GM12875 (cell line): Measurements from ENCODE around the gene LHFPL2.
"Not testable (repeated sequence)": the region's sequence is repeated elsewhere in the genome, so short reads cannot be mapped to it uniquely, and the experiment has no call there.

Source experiments
- H3K4me3 ChIP-seq: one replicate; pipeline ENCODE4 v1.5.1; 2011; ENCODE audit warnings: low read depth, low read length, control low read depth
- CTCF ChIP-seq: IDR thresholded peaks from 2 replicates; pipeline ENCODE4 v1.5.1; 2011; ENCODE audit warnings: low read depth, mild to moderate bottlenecking, control low read depth, inconsistent platforms, low read length, moderate library complexity, borderline replicate concordance; ENCODE audit not compliant: insufficient read depth

LHFPL2 gene

DNA sequence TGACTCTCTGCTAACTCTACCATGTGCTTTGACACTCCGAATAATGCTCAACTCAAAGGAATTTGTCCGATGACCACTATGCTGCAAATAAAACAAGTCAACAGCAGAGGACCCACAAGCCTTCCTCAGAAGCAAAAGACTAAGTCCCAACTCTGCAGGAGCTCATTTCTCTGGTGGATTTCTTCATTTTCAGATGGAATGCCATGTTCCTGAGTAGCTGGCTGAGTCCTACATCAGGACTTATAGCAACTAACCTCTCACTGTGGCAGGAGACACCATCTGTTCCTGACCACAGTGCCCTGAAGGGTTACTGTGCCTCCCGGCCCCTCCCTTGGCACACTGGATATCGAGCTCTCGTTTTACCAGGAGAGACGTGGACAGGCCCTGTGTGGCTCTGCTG lies 20.8 kb downstream of the LHFPL2 start:
- no peak overlapping the region for H3K4me3 ChIP-seq
- no peak for TF ChIP-seq CTCF

DNA sequence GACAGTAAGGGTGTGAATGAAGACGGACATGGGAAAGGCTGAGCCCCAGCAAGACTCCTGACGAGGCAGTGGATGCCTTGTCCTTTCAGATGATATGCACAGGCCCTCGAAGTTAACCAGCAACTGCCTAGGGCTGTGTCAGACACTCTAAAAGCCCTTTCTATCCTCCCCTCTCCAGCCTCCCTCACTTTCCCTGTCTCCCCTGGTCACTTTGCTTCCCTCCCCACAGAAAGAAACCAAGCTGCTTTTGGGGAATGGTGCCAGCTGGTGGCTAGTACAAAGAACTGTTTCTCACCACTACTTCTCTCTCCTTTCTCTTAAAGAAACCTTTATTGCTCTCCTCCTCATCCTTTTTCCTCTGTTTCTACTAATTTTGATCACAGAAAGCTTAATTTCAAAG lies 21.4 kb downstream of the LHFPL2 start:
- TF ChIP-seq CTCF: 0 out of 2 replicates have a peak, but pooled peaks have one; percentile 23
- no peak overlapping the region for H3K4me3 ChIP-seq

DNA sequence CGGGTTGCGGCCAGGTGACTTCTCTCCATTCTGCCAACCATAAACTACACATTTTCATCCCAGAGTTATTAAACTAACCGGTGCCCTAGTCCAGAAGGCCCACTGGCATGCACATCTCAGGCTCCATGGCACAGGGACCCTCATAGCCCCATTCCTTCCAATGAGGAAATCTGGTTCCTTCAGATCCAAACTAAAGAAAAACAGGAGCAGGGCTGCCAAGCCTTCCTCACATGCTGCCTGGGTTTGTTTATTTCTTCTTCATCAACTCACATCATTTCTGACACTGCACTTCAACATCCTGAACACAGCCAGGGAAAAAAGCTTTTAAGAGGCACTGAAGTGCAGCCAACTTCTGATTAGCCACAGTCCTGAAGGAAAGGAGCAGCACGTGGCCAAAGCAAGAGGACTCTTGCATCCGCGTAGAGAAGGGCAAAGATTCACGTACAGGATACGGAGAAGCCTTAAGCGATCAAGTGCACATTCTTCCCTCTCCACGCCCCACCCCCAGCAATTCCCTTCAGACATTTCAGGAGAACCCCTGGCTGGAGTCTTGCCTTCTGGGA lies 22.5 kb downstream of the LHFPL2 start:
- no peak overlapping the region for H3K4me3 ChIP-seq
- no peak for TF ChIP-seq CTCF

DNA sequence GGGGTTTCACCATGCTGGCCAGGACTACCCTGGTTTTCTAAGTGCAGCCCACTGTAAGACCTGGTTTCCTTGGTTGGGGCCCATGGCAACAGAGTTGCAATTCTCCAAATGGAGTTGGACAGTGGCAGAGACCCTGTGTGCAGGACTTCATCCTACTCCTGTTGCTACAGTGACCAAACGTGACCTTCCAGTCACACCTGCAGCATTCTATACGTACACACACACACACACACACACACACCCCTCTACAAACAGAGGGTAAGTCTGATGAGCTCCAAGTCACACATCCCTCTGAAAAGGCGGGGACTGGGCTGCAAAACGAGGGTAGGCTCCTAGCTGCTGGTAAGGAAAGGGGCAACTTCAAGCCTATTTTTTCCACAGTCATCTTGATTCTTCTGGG lies 23.6 kb downstream of the LHFPL2 start:
- no peak overlapping the region for H3K4me3 ChIP-seq
- no peak for TF ChIP-seq CTCF

- TF ChIP-seq CTCF: no peak
- H3K4me3 ChIP-seq: no peak overlapping the region
Observed at GRCh38 chr5:78624011-78624541, 24.5 kb downstream of the LHFPL2 start.

- H3K4me3 ChIP-seq: no peak overlapping the region
- TF ChIP-seq CTCF: no peak
Observed at GRCh38 chr5:78622302-78622971, 26.1 kb downstream of the LHFPL2 start.

DNA sequence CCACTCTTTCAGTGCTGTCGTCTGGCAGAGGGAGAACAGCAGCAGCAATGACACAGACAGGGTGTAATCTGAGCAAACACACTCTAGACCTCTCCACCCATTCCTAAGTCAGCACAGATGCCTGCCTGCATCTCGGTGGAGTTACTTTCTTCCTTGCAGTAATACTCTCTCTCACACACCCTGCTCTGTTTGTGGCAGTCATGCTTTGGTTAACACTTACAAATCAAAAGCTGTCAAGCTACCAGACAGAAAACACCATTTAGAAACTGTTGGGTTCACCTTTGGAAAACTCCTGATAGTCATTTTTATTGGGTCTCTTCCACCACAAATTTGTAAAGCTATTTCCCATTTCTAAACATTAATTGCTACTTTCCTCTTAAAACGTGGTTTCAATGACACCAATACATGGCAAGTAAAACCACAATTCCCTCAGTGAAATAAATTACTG lies 27.3 kb downstream of the LHFPL2 start:
- H3K4me3 ChIP-seq: no peak overlapping the region
- TF ChIP-seq CTCF: no peak

- not testable (repeated sequence) for H3K4me3 ChIP-seq
Observed at GRCh38 chr5:78620119-78620518, 28.5 kb downstream of the LHFPL2 start.
